T-helper 22 cell (primary cell): ENCODE results near the gene SYMPK.
A peak's percentile ranks its signal among the peaks of the same experiment; 100 is the strongest.

Experiments used
- DNase-seq: peaks from one replicate; pipeline ENCODE4 v3.0.0-alpha.2; 2020; ENCODE audit warnings: low read depth

The SYMPK gene

GRCh38 chr19:45781214-45782161, 81.5 kb downstream of the SYMPK start:
- DNase-seq: no peak

DNA sequence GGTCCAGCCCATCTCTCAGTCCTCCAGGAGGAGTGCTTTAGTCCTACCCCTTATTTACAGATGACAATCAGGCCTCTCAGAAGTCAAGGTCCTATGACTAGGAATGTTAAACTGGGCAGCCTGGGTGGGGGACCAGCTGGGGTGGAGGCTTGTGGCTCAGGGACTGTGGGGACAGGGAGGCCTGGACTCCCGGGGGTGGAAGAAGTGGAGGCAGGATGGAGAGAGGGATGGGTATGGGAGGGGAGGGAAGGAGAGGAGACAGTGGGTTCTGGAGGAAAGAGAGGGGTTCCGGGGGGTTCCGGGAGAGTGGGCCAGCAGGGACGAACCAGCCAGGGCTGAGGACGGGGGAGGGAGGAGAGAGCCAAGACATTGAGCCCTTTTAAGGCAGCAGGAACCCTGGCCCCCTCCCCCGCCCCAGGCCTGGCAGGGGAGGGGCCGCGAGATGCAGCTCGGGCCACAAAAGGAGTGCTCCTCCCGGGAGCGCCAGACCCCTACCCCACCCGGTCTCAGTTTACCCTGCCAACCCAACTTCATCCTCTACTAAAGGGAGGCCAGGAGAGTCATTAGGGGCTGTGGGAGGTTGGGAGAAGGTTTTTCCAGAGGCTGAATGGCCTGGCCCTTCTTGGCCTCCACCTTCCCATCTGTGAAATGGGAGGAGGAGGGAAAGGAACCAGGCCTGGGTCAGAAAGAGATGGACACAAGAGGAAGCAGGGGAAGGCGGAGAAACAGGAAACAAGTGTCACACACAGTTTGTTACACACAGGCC, 82.3 kb downstream of the SYMPK start:
- DNase-seq: no peak

DNA sequence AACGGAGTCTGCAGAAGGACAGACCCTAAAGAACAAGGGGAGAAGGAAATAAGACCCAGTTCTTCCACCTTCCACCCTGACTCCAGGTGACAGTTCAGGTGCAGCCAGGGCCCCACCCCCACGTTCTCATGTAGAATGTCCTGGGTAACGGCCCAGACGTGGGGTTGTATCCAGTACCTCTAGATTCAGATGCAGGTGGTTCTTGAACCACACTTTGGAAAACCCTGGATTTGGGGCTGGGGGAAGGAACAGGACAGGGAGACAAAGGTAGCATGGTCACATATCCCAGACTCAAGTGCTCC, 82.8 kb downstream of the SYMPK start:
- DNase-seq: no peak

- DNase-seq: peak; percentile 66
Measured at GRCh38 chr19:45779231-45780145, 83.5 kb downstream of the SYMPK start.

- DNase-seq: no peak
Measured at GRCh38 chr19:45778010-45778661, 84.8 kb downstream of the SYMPK start.

DNA sequence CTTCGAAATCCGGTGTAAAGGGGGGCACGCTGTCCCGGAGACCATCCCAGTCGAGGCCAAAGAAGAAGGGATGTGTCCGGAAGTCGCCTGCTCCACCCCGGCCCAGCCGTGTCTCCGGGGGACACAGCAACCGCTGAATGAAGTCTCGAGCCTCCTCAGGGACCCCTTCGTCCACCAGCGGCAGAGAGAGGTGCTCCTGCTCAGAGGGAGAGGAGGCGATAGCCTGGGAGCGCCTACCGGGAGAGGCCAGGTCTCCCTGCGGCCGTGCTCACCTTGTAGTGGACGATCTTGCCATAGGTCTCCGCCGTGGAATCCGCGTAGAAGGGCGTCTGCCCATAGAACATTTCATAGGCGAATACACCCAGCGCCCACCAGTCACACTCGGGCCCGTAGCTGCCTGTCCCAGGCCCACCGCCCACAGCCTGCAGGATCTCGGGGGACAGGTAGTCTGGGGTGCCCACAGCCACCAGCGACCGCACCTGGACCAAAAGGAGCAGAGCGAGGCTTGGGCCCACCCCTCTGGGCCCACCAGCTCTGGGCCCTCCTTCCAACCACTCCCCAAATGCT, 85.5 kb downstream of the SYMPK start:
- DNase-seq: no peak

GRCh38 chr19:45774765-45775164, 88.2 kb downstream of the SYMPK start:
- no peak for DNase-seq

- no peak for DNase-seq
Measured at GRCh38 chr19:45773384-45773783, 89.6 kb downstream of the SYMPK start.

- DNase-seq: no peak
Measured at GRCh38 chr19:45772912-45773311, 90.0 kb downstream of the SYMPK start.

- no peak for DNase-seq
Measured at GRCh38 chr19:45772130-45772840, 90.7 kb downstream of the SYMPK start.

- DNase-seq: no peak
Measured at GRCh38 chr19:45771311-45771933, 91.5 kb downstream of the SYMPK start.

DNA sequence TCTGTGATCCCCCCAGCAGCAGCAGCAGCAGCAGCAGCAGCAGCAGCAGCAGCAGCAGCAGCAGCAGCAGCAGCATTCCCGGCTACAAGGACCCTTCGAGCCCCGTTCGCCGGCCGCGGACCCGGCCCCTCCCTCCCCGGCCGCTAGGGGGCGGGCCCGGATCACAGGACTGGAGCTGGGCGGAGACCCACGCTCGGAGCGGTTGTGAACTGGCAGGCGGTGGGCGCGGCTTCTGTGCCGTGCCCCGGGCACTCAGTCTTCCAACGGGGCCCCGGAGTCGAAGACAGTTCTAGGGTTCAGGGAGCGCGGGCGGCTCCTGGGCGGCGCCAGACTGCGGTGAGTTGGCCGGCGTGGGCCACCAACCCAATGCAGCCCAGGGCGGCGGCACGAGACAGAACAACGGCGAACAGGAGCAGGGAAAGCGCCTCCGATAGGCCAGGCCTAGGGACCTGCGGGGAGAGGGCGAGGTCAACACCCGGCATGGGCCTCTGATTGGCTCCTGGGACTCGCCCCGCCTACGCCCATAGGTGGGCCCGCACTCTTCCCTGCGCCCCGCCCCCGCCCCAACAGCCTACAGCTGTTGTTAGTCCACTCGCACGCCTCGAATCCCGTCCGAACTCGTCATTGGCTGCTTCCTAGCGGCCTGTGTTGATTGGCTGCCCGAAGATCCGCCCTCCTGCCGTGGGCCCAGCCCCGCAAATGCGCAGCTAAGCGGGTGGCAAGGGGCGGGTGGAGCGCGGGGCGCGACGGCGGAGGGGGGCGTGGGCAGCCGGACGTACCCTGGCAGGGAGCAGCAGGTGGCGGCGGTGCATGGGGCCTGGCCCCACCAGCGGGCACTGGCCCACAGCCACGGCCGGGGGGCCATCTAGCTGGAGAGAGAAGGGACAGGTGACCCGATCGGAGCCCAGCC, 92.5 kb downstream of the SYMPK start:
- DNase-seq: peak; percentile 79

- peak; percentile 50 for DNase-seq
Measured at GRCh38 chr19:45769821-45770191, 93.1 kb downstream of the SYMPK start.

DNA sequence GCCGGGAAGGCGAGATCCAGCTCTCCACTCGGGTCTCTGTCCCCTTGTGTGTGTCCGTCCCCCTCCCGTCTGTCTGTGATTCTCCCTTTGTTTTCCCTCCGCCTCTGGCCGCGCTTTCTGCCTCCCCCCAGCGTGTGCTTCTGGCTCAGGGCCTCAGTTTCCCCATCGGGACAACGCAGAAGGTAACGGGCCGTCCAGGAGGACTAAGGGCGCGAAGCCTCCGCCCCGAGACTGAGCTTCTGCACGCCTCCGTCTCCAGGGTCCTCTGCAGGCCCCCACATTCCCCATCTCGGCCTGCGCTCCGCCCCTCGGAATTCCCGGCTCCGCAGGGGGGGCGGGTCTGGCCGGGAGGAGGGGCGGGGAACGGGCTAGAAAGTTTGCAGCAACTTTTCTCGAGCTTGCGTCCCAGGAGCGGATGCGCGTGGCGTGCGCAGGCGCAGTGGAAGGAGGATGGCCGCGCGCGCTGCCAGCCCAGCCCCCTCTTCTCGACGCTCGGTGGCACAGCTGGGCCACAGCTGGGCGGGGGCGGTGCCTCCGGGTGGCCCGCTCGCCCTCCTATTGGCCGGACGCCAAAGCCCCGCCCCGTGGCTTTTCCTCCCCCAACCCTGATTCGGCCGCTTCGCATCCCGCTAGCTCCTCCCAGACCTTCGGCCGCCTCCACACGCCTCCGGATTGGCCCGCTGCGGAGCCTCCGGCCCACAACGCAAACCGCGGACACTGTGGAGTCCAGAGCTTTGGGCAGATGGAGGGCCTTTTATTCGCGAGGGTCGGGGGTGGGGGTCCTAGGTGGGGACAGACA, 93.8 kb downstream of the SYMPK start, which contains the start of gene SIX5:
Gene SIX5 (minus strand): TSS at position 269 of the 799 bp plus-strand sequence. CDS start 408 bp downstream, outside the sequence.
- DNase-seq: peak; percentile 87

DNA sequence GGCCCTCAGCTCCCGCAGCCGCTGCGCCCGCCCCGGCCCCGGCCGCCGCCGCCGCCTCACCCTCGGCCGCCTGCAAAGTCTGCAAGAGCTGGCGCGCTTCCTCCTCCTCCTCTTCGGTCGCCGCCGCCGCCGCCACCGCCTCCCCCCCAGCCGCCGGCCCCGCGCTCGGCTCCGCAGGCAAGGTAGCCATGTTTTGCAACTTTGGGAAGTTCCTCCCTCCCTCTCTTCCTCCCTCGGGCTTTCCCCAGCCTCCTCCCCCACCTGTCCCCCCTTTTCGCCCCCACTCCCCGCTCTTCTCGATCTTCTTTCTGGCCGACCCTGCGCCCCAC, 94.3 kb downstream of the SYMPK start:
- peak; percentile 23 for DNase-seq

DNA sequence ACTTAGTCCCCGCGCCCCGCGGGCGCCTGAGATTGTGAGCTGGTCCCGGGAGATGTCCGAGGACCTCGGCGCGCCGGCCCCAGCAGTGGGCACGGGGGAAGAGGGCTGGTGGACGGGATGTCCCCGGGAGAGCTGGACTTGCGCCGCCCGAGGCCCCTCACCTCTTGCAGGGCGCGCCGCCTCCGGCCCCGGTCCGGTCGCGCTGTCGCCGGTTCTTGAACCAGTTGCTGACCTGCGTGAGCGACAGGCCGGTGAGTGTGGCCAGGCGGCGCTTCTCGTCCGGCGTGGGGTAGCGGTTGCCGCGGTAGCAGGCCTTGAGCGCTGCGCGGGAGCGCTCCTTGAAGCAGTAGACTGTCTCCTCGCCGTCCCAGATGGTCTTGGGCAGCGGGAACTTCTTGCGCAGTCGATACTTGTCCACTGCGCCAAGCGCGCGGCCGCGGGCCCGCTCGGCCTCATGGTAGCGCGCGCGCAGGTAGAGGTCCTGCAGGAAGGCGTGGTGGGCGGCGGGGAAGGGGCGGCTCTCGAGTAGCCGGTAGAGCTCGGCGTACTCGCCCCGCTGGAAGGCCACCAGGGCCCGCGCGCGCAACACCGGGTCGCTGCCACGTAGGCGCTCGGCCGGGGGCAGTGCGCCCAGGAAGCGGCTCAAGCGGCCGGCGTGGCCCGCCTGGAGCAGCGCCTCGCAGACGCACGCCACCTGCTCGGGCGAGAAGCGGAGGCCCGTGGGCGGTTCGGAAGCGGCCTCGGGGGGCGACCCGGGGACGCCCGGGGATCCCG, 94.9 kb downstream of the SYMPK start:
- no peak for DNase-seq

- no peak for DNase-seq
Measured at GRCh38 chr19:45767410-45767880, 95.5 kb downstream of the SYMPK start.
